Body of pancreas (tissue), 4 donors: ENCODE results near the gene VGLL4.

Source experiments
- CTCF ChIP-seq, 7 experiments: fragments of 450-650 bp in 4 of 7; fragments of 200-600 bp in 3 of 7; sonication (generic) in 3 of 7; IDR thresholded peaks; one replicate each; pipeline ENCODE4 v1.5.1; 2016 to 2019; ENCODE audit warnings: antibody characterized with exemption in 7 of 7
- POLR2A ChIP-seq, 3 donors: fragments of 450-650 bp; IDR thresholded peaks; one replicate each; pipeline ENCODE4 v1.6.1; 2016; ENCODE audit warnings: antibody characterized with exemption in 3 of 3, mild to moderate bottlenecking in 2 of 3

- no peak for TF ChIP-seq CTCF (IDR thresholded peaks at IDR 0.05)
- no peak for TF ChIP-seq POLR2A (IDR thresholded peaks at IDR 0.05)
Measured at GRCh38 chr3:11690863-11691766, 47.4 kb upstream of the VGLL4 start.
